NB4 (cell line): Measurements from ENCODE around the gene KLC1.

Experiments
- MYC ChIP-seq: IDR thresholded peaks from 2 replicates; pipeline ENCODE4 v1.6.1; 2011; ENCODE audit warnings: low read depth, low read length
- POLR2A ChIP-seq: IDR thresholded peaks from 2 replicates; pipeline ENCODE4 v1.6.1; 2011; ENCODE audit warnings: mild to moderate bottlenecking; ENCODE audit not compliant: insufficient read length; ENCODE audit errors: extremely low read depth
- TF ChIP-seq, protein P1 (sequence below): IDR thresholded peaks from one replicate; pipeline ENCODE4 v1.5.1; 2012; ENCODE audit warnings: low read depth, low read length
- TF ChIP-seq, protein P2 (sequence below): IDR thresholded peaks from 2 replicates; pipeline ENCODE4 v1.6.1; 2011; ENCODE audit warnings: low read depth, low read length

GRCh38 chr14:103702497-103703432, 73.8 kb downstream of the KLC1 start:
- TF ChIP-seq, protein P1, sequence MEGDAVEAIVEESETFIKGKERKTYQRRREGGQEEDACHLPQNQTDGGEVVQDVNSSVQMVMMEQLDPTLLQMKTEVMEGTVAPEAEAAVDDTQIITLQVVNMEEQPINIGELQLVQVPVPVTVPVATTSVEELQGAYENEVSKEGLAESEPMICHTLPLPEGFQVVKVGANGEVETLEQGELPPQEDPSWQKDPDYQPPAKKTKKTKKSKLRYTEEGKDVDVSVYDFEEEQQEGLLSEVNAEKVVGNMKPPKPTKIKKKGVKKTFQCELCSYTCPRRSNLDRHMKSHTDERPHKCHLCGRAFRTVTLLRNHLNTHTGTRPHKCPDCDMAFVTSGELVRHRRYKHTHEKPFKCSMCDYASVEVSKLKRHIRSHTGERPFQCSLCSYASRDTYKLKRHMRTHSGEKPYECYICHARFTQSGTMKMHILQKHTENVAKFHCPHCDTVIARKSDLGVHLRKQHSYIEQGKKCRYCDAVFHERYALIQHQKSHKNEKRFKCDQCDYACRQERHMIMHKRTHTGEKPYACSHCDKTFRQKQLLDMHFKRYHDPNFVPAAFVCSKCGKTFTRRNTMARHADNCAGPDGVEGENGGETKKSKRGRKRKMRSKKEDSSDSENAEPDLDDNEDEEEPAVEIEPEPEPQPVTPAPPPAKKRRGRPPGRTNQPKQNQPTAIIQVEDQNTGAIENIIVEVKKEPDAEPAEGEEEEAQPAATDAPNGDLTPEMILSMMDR, result no peak
- no peak for TF ChIP-seq MYC
- no peak for TF ChIP-seq POLR2A
- TF ChIP-seq, protein P2, sequence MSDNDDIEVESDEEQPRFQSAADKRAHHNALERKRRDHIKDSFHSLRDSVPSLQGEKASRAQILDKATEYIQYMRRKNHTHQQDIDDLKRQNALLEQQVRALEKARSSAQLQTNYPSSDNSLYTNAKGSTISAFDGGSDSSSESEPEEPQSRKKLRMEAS, result no peak
